A673 (cell line): ENCODE measurements around the gene FBLN5. TPM values are rescaled to one million over a fixed set of nuclear protein-coding genes. Genes with fewer than 3 reads are reported as not detected.

Experiments
- BruUV-seq: library from RNA; stranded (reverse); fragments of 400-500 nt; replicated peaks from 2 replicates; lab custom pipeline; 2021; lab: Mats Ljungman, UMichigan
- CTCF ChIA-PET: fragments of 300-600 bp; sonication (Branson Sonifier 250); formaldehyde crosslinking; loops from one replicate; lab custom pipeline; 2022; ENCODE audit warnings: antibody characterized with exemption; lab: Charles Lee
- POLR2A ChIA-PET: fragments of 300-600 bp; sonication (Branson Sonifier 250); formaldehyde crosslinking; loops from one replicate; lab custom pipeline; 2022; ENCODE audit warnings: antibody characterized with exemption; ENCODE audit not compliant: low non-redundant PET; lab: Charles Lee
- DNase-seq: peaks from one replicate; pipeline ENCODE4 v3.0.0-alpha.2; 2015; ENCODE audit warnings: low spot score
- H3K27ac ChIP-seq: fragments of 200-600 bp; sonication (generic); 2 replicates; pipeline ENCODE4 v1.5.1; 2016; ENCODE audit warnings: mixed run types, low read depth, mild to moderate bottlenecking, mixed read lengths, antibody characterized with exemption, low read length; ENCODE audit not compliant: poor library complexity, severe bottlenecking
- H3K27me3 ChIP-seq: fragments of 200-600 bp; sonication (generic); replicated peaks from 2 replicates; pipeline ENCODE4 v1.6.1; 2017; ENCODE audit warnings: mixed run types, low read depth, mild to moderate bottlenecking, mixed read lengths, antibody characterized with exemption, low read length; ENCODE audit not compliant: insufficient read depth, poor library complexity
- H3K36me3 ChIP-seq: fragments of 200-600 bp; sonication (generic); 2 replicates; pipeline ENCODE4 v1.6.1; 2016; ENCODE audit warnings: mixed run types, mild to moderate bottlenecking, mixed read lengths, antibody characterized with exemption, low read length; ENCODE audit not compliant: insufficient read depth, poor library complexity, severe bottlenecking
- H3K4me1 ChIP-seq: fragments of 200-600 bp; sonication (generic); 2 replicates; pipeline ENCODE4 v1.6.1; 2017; ENCODE audit warnings: mixed run types, mild to moderate bottlenecking, mixed read lengths, antibody characterized with exemption, low read length; ENCODE audit not compliant: insufficient read depth, poor library complexity, severe bottlenecking
- H3K4me3 ChIP-seq: fragments of 200-600 bp; sonication (generic); 2 replicates; pipeline ENCODE4 v1.5.1; 2016; ENCODE audit warnings: low read depth, mixed run types, mild to moderate bottlenecking, mixed read lengths, low read length; ENCODE audit not compliant: poor library complexity, severe bottlenecking
- H3K9me3 ChIP-seq: fragments of 200-600 bp; sonication (generic); 2 replicates; pipeline ENCODE4 v1.6.1; 2016; ENCODE audit warnings: mixed run types, low read depth, mild to moderate bottlenecking, mixed read lengths, antibody characterized with exemption, low read length; ENCODE audit not compliant: poor library complexity, severe bottlenecking
- EZH2 ChIP-seq: fragments of 200-600 bp; sonication (generic); IDR thresholded peaks from 2 replicates; pipeline ENCODE4 v1.6.1; 2017; ENCODE audit warnings: borderline replicate concordance, low read depth, mild to moderate bottlenecking, mixed read lengths, antibody characterized with exemption, low read length; ENCODE audit not compliant: poor library complexity, severe bottlenecking
- intact Hi-C: fragments of 100-400 bp; cut with micrococcal nuclease; formaldehyde crosslinking; loops from one replicate; pipeline ENCODE4 v1.10.0; 2022; ENCODE audit not compliant: unreplicated experiment
- total RNA-seq: library from RNA; stranded (reverse); gene quantifications from 2 replicates; pipeline ENCODE4 v1.2.3, GENCODE V29; 2021
- TF ChIP-seq, protein P1 (sequence below): fragments of 300-800, 200-600 bp; sonication (generic); conservative IDR thresholded peaks from 2 replicates; pipeline ENCODE4 v1.5.1; 2017; ENCODE audit warnings: low read depth, mild to moderate bottlenecking, antibody characterized with exemption, low read length, moderate library complexity, mixed read lengths

Gene FBLN5
- total RNA-seq, 1 experiment from 2014 or later = 10.7 TPM

DNA sequence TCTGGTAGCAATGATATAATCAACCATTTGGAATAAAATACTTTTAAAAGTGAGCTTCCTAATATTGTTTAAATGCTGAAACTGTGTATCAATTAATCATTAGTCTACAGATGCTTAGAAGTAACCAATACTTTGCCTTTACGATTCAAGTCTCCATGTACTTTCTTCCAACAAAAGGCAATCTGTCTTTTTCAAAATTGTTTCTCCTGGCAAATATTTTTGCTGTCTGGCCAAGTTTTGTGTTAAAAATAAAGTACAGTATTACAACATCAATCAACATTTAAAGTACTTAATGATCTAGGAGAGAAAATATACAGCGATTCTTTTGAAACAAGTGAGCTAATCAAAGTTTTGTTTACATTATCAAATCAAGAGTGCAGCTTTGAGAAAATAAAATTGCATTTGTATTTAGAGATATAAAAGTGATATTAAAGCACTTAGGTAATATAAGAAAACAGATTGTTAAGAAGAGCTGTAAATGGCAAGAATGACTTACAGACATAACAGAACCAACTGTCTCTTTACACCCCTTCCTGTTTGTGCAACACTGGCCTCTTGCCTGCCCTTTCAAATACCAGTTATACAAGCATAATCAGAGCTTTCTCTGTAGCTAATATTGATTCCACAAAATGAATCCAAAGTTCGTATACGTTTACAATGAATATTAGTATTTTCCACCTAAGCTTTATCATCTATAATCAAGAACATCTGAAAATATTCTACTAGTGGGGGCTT is 38.2 kb upstream of the FBLN5 start:
- Histone ChIP-seq H3K9me3 (no peaks in the 10 kb centered on the region), H3K4me3 (no peak overlapping the region), H3K27me3 (no peaks in the 10 kb centered on the region), H3K36me3 (peaks cover 21% of the 10 kb centered on the region), H3K4me1 (no peaks in the 10 kb centered on the region), H3K27ac (no peak overlapping the region)
- POLR2A ChIA-PET = no interaction called here
- BruUV-seq = no TSS peak
- CTCF ChIA-PET = no interaction called here
- TF ChIP-seq EZH2 = no peak
- TF ChIP-seq, protein P1, sequence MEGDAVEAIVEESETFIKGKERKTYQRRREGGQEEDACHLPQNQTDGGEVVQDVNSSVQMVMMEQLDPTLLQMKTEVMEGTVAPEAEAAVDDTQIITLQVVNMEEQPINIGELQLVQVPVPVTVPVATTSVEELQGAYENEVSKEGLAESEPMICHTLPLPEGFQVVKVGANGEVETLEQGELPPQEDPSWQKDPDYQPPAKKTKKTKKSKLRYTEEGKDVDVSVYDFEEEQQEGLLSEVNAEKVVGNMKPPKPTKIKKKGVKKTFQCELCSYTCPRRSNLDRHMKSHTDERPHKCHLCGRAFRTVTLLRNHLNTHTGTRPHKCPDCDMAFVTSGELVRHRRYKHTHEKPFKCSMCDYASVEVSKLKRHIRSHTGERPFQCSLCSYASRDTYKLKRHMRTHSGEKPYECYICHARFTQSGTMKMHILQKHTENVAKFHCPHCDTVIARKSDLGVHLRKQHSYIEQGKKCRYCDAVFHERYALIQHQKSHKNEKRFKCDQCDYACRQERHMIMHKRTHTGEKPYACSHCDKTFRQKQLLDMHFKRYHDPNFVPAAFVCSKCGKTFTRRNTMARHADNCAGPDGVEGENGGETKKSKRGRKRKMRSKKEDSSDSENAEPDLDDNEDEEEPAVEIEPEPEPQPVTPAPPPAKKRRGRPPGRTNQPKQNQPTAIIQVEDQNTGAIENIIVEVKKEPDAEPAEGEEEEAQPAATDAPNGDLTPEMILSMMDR = no peak
- no peak for DNase-seq
- intact Hi-C loops = no loop called here

GRCh38 chr14:91985008-91985407 is 37.5 kb upstream of the FBLN5 start:
- H3K4me3 ChIP-seq = no peak overlapping the region
- no TSS peak for BruUV-seq
- H3K36me3 ChIP-seq = peaks cover 21% of the 10 kb centered on the region
- no peak for DNase-seq
- H3K27ac ChIP-seq = no peak overlapping the region
- no peaks in the 10 kb centered on the region for H3K9me3 ChIP-seq
- ChIA-PET POLR2A (no interaction called here), CTCF (no interaction called here)
- intact Hi-C loops = no loop called here
- TF ChIP-seq, protein P1 = no peak
- no peak for TF ChIP-seq EZH2
- no peaks in the 10 kb centered on the region for H3K27me3 ChIP-seq
- H3K4me1 ChIP-seq = no peaks in the 10 kb centered on the region

DNA sequence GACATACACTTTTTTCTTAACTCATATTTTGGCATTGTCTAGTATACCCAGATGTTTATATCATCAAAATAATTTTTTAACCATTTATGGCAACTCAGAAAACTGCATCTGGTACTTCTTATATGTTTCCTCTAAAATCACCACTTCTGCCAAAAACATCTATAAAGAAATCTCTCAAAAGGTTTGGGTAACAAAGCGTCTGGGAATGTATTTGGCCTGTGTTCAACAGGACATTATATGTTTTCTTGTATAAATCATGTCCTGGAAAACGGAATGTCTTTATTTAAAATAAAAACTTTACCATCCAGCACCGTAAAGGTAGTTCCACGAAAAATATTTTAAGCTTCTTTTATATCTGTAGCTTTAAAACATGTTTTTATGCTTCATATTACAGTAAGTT is 36.1 kb upstream of the FBLN5 start:
- no peaks in the 10 kb centered on the region for H3K4me1 ChIP-seq
- no TSS peak for BruUV-seq
- DNase-seq = no peak
- POLR2A ChIA-PET = no interaction called here
- CTCF ChIA-PET = no interaction called here
- no peak overlapping the region for H3K27ac ChIP-seq
- no peak overlapping the region for H3K4me3 ChIP-seq
- TF ChIP-seq, protein P1 = no peak
- H3K27me3 ChIP-seq = no peaks in the 10 kb centered on the region
- peaks cover 14% of the 10 kb centered on the region for H3K36me3 ChIP-seq
- intact Hi-C loops = no loop called here
- no peaks in the 10 kb centered on the region for H3K9me3 ChIP-seq
